BJ (cell line): ENCODE results near the gene DBNDD2. TPM values are rescaled to one million over a fixed set of nuclear protein-coding genes. Genes with fewer than 3 reads are reported as not detected.

Experiments used
- CTCF ChIA-PET: fragments of 350-600 bp; formaldehyde crosslinking; extraction: SDS; loops from one replicate; lab custom pipeline; 2021; ENCODE audit warnings: antibody characterized with exemption, inconsistent platforms; lab: Yijun Ruan, JAX
- POLR2A ChIA-PET: fragments of 300-600 bp; sonication (Branson Sonifier 250); formaldehyde crosslinking; extraction: SDS; loops from one replicate; lab custom pipeline; 2021; ENCODE audit warnings: antibody characterized with exemption; lab: Charles Lee
- DNase-seq: peaks from one replicate; pipeline ENCODE4 v3.0.0-alpha.2; 2011; ENCODE audit warnings: low read depth
- H3K27me3 ChIP-seq: 2 replicates; pipeline ENCODE4 v1.6.0; 2011; ENCODE audit warnings: low read length; ENCODE audit not compliant: control insufficient read depth, insufficient read depth
- H3K36me3 ChIP-seq: 2 replicates; pipeline ENCODE4 v1.5.1; 2011; ENCODE audit warnings: low read length; ENCODE audit not compliant: control insufficient read depth, insufficient read depth
- H3K4me3 ChIP-seq: 2 replicates; pipeline ENCODE4 v1.5.1; 2011; ENCODE audit warnings: low read depth, mild to moderate bottlenecking, control low read depth, low read length
- polyA plus RNA-seq: library from polyadenylated mRNA; depleted of rRNA; stranded (reverse); fragments of >200 nt; gene quantifications from 2 replicates; pipeline ENCODE4 v1.2.3, GENCODE V29; 2011
- TF ChIP-seq, protein P1 (sequence below): IDR thresholded peaks from 2 replicates; pipeline ENCODE4 v1.5.1; 2011; ENCODE audit warnings: low read depth, mild to moderate bottlenecking, control low read depth, inconsistent platforms, low read length, moderate library complexity; ENCODE audit not compliant: insufficient read depth

Gene DBNDD2
- polyA plus RNA-seq, 1 experiment = 77.0 TPM

GRCh38 chr20:45429618-45430017 lies 21.5 kb downstream of the DBNDD2 start:
- CTCF ChIA-PET = interaction anchor here (0.7 to 1.4 kb wide), 7 partner anchors 16 to 136 kb away, joined by 3 to 5 read pairs (median 3); partner anchors contain the start of gene SYS1
- H3K4me3 ChIP-seq = no peak overlapping the region
- no peaks in the 10 kb centered on the region for H3K36me3 ChIP-seq
- DNase-seq = no peak
- TF ChIP-seq, protein P1, sequence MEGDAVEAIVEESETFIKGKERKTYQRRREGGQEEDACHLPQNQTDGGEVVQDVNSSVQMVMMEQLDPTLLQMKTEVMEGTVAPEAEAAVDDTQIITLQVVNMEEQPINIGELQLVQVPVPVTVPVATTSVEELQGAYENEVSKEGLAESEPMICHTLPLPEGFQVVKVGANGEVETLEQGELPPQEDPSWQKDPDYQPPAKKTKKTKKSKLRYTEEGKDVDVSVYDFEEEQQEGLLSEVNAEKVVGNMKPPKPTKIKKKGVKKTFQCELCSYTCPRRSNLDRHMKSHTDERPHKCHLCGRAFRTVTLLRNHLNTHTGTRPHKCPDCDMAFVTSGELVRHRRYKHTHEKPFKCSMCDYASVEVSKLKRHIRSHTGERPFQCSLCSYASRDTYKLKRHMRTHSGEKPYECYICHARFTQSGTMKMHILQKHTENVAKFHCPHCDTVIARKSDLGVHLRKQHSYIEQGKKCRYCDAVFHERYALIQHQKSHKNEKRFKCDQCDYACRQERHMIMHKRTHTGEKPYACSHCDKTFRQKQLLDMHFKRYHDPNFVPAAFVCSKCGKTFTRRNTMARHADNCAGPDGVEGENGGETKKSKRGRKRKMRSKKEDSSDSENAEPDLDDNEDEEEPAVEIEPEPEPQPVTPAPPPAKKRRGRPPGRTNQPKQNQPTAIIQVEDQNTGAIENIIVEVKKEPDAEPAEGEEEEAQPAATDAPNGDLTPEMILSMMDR = no peak
- POLR2A ChIA-PET = no interaction called here
- H3K27me3 ChIP-seq = no peaks in the 10 kb centered on the region

DNA sequence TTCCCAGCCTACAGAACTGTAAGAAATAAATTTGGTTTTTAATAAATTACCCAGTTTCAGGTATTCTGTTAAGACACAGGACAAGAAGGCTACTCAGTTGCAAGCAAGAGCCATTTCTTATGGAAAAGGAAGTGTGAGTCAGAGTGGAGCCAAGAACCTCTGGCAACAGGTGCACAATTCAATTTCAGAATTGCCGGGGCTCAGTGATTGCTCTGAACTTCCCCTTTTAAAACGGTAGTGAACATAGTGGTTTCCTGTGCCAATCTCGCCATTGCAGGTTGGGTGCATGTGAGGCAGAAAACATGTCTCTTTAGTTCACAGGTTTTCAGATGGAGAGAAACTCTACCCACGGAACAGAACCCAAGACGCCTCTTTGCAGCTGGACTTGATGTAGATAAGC lies 24.2 kb downstream of the DBNDD2 start:
- Histone ChIP-seq H3K4me3 (no peak overlapping the region), H3K27me3 (no peaks in the 10 kb centered on the region), H3K36me3 (no peaks in the 10 kb centered on the region)
- no peak for DNase-seq
- TF ChIP-seq, protein P1 = no peak
- ChIA-PET CTCF (interaction anchor here (1.0 kb wide), 1 partner anchor 15 kb away, joined by 3 read pairs; no protein-coding TSS in a partner anchor), POLR2A (no interaction called here)

DNA sequence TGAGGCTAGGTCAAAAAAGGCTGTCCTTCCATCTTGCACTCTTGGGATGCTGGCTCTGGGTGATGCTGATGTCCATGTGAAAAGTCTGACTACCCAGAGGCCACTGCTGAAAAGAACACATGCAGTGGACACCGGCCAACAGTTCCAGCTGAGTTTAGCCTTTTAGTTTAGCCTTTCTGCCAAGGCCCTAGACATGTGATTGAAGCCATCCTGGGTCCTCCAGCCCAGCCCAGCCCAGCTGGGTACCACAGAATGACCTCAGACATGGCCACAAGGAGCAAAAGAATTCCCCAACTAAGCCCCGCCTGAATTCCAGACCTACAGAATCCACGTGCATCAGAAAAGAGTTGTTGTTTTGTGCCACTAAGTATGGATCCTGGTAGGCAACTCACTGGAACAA lies 25.2 kb downstream of the DBNDD2 start:
- no peaks in the 10 kb centered on the region for H3K27me3 ChIP-seq
- DNase-seq = no peak
- CTCF ChIA-PET = interaction anchor here (0.7 to 6.3 kb wide), 4 partner anchors 61 to 113 kb away, joined by 3 to 101 read pairs (median 39); partner anchors contain the start of genes SYS1 and TP53TG5
- POLR2A ChIA-PET = no interaction called here
- no peaks in the 10 kb centered on the region for H3K36me3 ChIP-seq
- TF ChIP-seq, protein P1 = no peak
- no peak overlapping the region for H3K4me3 ChIP-seq

GRCh38 chr20:45433976-45434375 lies 25.9 kb downstream of the DBNDD2 start:
- Histone ChIP-seq H3K4me3 (no peak overlapping the region), H3K36me3 (no peaks in the 10 kb centered on the region), H3K27me3 (no peaks in the 10 kb centered on the region)
- ChIA-PET POLR2A (no interaction called here), CTCF (interaction anchor here (1.0 to 6.8 kb wide), 4 partner anchors 61 to 114 kb away, joined by 3 to 193 read pairs (median 88); partner anchors contain the start of genes SYS1 and TP53TG5)
- TF ChIP-seq, protein P1 = no peak
- no peak for DNase-seq

DNA sequence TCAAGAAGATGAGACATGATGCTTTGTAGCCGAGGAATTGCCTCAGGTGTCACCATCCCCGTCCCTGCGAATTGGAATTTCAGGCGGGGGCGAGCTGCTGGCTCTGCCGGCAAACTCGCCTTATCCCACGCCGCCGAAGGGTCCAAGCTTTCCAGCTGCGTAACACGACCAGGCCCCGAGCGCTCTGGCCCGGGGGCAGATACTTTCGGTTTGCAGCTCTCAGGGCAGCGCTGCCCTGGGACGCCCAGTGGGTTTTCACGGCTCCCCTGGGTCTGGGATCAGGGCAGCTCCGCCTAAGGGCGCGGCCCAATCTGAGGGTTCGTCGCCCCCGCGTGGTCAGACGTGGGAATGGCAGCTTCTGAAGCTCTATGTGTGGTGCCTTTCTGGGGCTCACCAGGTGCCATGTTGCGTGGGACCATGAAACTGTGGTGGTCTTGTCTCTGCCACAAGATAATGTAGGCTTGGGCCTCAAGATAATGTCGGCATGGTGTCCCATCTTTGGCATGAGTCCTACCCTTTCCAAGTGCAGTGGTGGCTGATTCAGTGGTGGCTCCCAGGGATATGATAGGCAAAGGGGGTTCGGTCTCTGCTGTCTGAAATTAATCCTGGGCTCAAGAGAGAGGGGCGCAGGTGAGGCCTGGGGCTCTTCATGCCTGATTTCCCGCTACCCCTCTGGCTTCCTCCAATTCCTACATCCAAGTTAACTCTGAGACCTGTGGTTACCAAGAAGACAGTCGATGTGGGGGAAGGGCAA lies 28.8 kb downstream of the DBNDD2 start:
- no peaks in the 10 kb centered on the region for H3K36me3 ChIP-seq
- TF ChIP-seq, protein P1 = peak; percentile 96
- ChIA-PET CTCF (interaction anchor here (0.6 to 6.8 kb wide), 46 partner anchors 9 to 429 kb away, joined by 3 to 193 read pairs (median 5); partner anchors contain the start of genes MATN4, PIGT, RBPJL and SYS1), POLR2A (interaction anchor here (0.6 kb wide), 3 partner anchors 76 to 155 kb away, joined by 3 to 17 read pairs (median 5); no protein-coding TSS in a partner anchor)
- H3K4me3 ChIP-seq = peak overlapping the region; percentile 45
- H3K27me3 ChIP-seq = no peaks in the 10 kb centered on the region
- DNase-seq = no peak
